AG09319 (cell line): ENCODE measurements around the gene ZNF777.

Experiments used
- DNase-seq: peaks from one replicate; pipeline ENCODE4 v3.0.0-alpha.2; 2010; ENCODE audit warnings: low read depth; ENCODE audit errors: extremely low read depth
- TF ChIP-seq, protein P1 (sequence below): IDR thresholded peaks from 2 replicates; pipeline ENCODE4 v1.5.1; 2011; ENCODE audit warnings: low read depth, mild to moderate bottlenecking, inconsistent platforms, low read length, moderate library complexity

The ZNF777 gene

DNA sequence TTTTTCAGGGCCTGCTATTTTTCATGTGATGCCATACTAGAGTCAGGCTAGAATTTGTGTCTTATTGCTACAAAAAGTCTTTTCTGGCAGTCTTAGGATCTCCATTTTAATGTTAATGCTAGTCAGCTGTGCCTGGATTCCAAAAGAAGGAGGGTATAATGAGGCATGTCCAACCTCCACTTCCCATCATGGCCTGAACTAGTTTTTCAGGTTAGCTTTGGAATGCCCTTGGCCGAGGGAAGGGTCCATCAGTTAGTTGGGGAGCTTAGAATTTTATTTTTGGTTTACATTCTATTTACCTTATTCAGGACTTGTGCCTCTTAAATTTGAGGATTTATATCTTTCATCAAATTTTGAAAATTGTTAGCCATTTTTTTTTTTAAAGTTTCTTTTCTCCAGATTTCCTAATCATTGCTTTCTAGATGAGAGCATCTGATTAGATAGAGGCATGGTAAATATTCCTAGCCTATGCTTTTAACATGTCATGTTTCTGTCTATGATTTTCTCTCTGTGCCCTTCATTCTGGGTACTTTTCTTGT lies 6.5 kb upstream of the ZNF777 start:
- DNase-seq, result no peak

DNA sequence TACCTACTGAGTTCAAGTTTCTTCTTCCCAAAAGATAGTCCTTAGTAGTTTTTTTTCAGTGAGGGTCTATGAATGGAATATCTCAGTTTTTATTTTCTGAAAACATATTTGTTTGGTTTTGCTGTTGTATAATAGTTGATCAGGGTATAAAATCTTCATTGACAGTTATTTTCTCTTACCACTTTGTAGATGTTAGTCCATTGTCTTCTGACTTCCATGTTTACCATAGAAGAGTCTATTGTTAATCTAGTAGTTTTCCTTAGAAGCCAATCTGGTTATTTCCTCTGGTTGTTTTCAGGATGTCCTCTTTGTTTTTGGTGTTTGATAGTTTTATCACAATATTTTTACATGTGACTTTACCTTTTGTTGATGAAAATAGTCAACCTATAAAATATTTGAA lies 5.5 kb upstream of the ZNF777 start:
- no peak for DNase-seq
- TF ChIP-seq, protein P1, sequence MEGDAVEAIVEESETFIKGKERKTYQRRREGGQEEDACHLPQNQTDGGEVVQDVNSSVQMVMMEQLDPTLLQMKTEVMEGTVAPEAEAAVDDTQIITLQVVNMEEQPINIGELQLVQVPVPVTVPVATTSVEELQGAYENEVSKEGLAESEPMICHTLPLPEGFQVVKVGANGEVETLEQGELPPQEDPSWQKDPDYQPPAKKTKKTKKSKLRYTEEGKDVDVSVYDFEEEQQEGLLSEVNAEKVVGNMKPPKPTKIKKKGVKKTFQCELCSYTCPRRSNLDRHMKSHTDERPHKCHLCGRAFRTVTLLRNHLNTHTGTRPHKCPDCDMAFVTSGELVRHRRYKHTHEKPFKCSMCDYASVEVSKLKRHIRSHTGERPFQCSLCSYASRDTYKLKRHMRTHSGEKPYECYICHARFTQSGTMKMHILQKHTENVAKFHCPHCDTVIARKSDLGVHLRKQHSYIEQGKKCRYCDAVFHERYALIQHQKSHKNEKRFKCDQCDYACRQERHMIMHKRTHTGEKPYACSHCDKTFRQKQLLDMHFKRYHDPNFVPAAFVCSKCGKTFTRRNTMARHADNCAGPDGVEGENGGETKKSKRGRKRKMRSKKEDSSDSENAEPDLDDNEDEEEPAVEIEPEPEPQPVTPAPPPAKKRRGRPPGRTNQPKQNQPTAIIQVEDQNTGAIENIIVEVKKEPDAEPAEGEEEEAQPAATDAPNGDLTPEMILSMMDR, result no peak

More for the DNA sequence above, 6.5 kb upstream of the ZNF777 start:
- TF ChIP-seq, protein P1, result no peak

GRCh38 chr7:149463500-149464161 lies 2.8 kb upstream of the ZNF777 start:
- TF ChIP-seq, protein P1, result no peak
- DNase-seq, result no peak

DNA sequence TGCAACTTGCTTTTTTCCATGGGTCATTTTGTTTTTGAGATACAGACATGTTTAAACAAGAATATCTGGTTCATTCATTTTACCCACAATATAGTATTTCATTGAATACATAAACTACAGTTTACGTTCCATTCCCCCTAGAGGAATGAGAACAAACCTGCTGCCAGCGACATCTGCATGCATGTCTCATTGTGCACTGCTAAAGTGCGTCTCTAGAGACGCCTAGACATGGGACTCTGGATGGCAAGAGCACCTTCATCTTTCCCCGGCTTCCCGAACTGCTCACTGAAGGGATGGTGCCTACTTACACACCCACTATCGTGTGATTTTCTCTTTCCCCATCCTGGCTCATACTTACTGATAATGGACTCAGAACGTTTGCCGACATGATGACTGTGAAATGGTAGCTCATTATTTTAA lies 1.2 kb upstream of the ZNF777 start:
- TF ChIP-seq, protein P1, result no peak

DNA sequence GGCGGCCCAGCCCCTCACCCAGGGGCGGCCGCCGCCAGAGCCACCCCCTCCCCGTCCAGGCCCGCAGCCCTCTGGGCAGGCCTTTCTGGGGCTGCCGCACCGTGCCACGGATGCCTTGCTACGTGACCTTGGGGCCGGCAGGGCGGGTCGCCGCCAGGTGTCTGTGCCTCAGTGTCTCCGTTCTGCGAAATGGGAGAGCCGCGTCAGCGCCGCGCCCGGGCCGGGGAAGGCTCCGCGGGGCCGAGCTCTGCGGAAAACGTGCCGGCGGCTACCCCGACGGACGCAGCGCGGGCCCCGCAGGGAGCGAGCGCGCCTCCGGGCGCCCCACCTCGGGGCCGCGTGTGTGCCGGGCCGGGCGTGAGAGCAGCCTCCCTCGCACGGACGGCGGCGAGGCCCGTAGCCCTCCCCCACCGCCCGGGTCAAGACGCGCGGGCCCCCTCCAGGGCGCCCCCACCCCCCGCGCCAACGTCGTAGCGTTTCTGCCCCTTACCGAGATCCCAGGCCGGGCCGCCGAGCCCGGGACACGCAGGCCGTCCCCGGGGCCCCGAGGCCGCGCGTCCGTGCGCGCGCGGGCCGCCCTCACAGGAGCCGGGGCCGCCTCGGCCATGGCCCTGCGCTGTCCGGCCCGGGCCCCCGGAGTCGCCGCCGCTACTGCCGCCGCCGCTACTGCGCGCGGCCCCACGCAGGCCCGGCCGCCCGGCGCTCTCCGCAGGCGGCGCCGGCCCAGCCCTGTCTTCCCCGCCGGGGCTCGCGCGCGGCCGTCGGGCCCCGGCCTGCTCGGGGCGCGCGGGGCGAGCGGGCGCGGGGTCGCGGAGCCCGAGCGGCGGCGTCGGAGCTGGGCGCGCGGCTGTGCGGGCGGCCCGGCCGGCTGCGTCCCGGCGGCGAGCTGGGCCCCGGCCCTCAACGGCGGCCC lies 1.1 kb downstream of the ZNF777 start:
- DNase-seq, result no peak
- TF ChIP-seq, protein P1, result no peak

More for the DNA sequence above, 1.2 kb upstream of the ZNF777 start:
- DNase-seq, result no peak

DNA sequence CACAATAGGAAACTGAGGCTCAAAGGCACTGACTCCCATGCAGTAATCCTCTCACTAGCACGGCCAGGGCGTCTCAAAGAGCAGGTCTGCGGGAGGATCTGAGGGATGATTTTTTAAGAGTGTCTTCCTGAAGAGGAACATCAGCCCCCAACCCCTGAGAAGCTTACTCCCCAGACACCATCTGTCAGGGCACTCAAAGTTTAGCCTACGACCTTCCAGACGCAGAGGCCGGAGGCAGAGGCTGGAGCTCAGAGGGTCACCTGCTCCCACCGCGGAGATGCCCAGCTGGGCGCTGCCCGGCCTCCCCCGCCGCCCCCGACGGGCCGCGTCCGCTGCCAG lies 1.7 kb downstream of the ZNF777 start:
- TF ChIP-seq, protein P1, result no peak
- DNase-seq, result no peak

DNA sequence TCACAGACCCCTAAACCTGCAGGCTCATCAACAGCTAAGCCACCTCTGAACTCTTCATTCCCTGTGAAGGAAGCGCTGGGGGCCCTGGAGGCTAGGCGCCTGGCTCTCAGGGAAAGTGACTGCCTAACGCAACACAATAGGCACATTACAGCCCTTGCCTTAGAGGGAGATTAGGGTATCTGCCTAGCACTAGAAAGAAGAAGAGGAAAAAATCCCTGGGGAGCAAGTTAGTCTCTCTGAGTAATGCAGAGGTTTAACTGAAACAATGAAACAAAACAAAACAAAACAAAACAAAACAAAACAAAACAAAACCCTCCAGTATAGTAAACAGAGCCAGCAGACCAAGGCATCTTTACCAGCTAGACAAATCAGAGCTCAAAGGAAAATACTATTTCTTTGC lies 2.6 kb downstream of the ZNF777 start:
- TF ChIP-seq, protein P1, result no peak
- no peak for DNase-seq
